ENCODE measurements around the gene DNAJC5G. TPM values are rescaled to one million over a fixed set of nuclear protein-coding genes. Genes with fewer than 3 reads are reported as not detected.
A peak's percentile ranks its signal among the peaks of the same experiment; 100 is the strongest.
"Not testable (repeated sequence)": the region's sequence is repeated elsewhere in the genome, so short reads cannot be mapped to it uniquely, and the experiment has no call there.

DNAJC5G gene
- total RNA-seq, 2 experiments from 2014 or later: 0.19 TPM; not detected in 1

- DNase-seq: no peak
- no peaks in the 10 kb centered on the region for H3K9me3 Mint-ChIP-seq
- ChIA-PET POLR2A (no interaction called here), CTCF (interaction anchor here (1.4 kb wide), 1 partner anchor 9 kb away, joined by 8 read pairs; no protein-coding TSS in a partner anchor)
- H3K27ac Mint-ChIP-seq: no peak overlapping the region
- no peaks in the 10 kb centered on the region for H3K4me1 Mint-ChIP-seq (ENCODE audit: low read depth)
- intact Hi-C loops (cut with micrococcal nuclease): no loop called here
- H3K27me3 Mint-ChIP-seq: peaks cover 11% of the 10 kb centered on the region
- no peak overlapping the region for H3K4me3 Mint-ChIP-seq
- no peaks in the 10 kb centered on the region for H3K36me3 Mint-ChIP-seq
Observed at GRCh38 chr2:27288610-27289009, 13.4 kb downstream of the DNAJC5G start.

- Mint-ChIP-seq H3K9me3 (no peaks in the 10 kb centered on the region), H3K27ac (no peak overlapping the region), H3K36me3 (no peaks in the 10 kb centered on the region), H3K4me1 (ENCODE audit: low read depth) (no peaks in the 10 kb centered on the region), H3K4me3 (no peak overlapping the region), H3K27me3 (peaks cover 11% of the 10 kb centered on the region)
- POLR2A ChIA-PET: no interaction called here
- no peak for DNase-seq
- CTCF ChIA-PET: interaction anchor here (0.9 kb wide), 1 partner anchor 10 kb away, joined by 3 read pairs; no protein-coding TSS in a partner anchor
- intact Hi-C loops (cut with micrococcal nuclease): no loop called here
Observed at GRCh38 chr2:27290549-27290948, 15.3 kb downstream of the DNAJC5G start.

GRCh38 chr2:27291865-27292264 is 16.6 kb downstream of the DNAJC5G start:
- Mint-ChIP-seq H3K27ac (no peak overlapping the region), H3K9me3 (no peaks in the 10 kb centered on the region), H3K27me3 (peaks cover 11% of the 10 kb centered on the region), H3K36me3 (no peaks in the 10 kb centered on the region), H3K4me3 (no peak overlapping the region), H3K4me1 (ENCODE audit: low read depth) (no peaks in the 10 kb centered on the region)
- POLR2A ChIA-PET: no interaction called here
- DNase-seq: no peak
- intact Hi-C loops (cut with micrococcal nuclease): no loop called here
- CTCF ChIA-PET: interaction anchor here (2.8 to 3.0 kb wide), 2 partner anchors 11 to 12 kb away, joined by 16 to 18 read pairs; no protein-coding TSS in a partner anchor

- DNase-seq: no peak
- intact Hi-C loops (cut with micrococcal nuclease): no loop called here
- Mint-ChIP-seq H3K9me3 (no peaks in the 10 kb centered on the region), H3K27ac (no peak overlapping the region), H3K4me1 (ENCODE audit: low read depth) (no peaks in the 10 kb centered on the region), H3K4me3 (no peak overlapping the region), H3K36me3 (no peaks in the 10 kb centered on the region), H3K27me3 (peaks cover 17% of the 10 kb centered on the region)
- POLR2A ChIA-PET: no interaction called here
- CTCF ChIA-PET: interaction anchor here (1.3 kb wide), 1 partner anchor 8 kb away, joined by 3 read pairs; no protein-coding TSS in a partner anchor
Observed at GRCh38 chr2:27294928-27295327, 19.7 kb downstream of the DNAJC5G start.

- ChIA-PET POLR2A (no interaction called here), CTCF (interaction anchor here (1.2 to 1.4 kb wide), 2 partner anchors 16 to 450 kb away, joined by 3 to 7 read pairs; no protein-coding TSS in a partner anchor)
- no peak overlapping the region for H3K4me3 Mint-ChIP-seq
- no peak for DNase-seq
- H3K4me1 Mint-ChIP-seq (ENCODE audit: low read depth): no peaks in the 10 kb centered on the region
- H3K27ac Mint-ChIP-seq: no peak overlapping the region
- H3K9me3 Mint-ChIP-seq: no peaks in the 10 kb centered on the region
- intact Hi-C loops (cut with micrococcal nuclease): no loop called here
- H3K36me3 Mint-ChIP-seq: no peaks in the 10 kb centered on the region
- peaks cover 17% of the 10 kb centered on the region for H3K27me3 Mint-ChIP-seq
Observed at GRCh38 chr2:27296481-27296880, 21.2 kb downstream of the DNAJC5G start.

- H3K4me3 Mint-ChIP-seq: no peak overlapping the region
- H3K9me3 Mint-ChIP-seq: no peaks in the 10 kb centered on the region
- no peaks in the 10 kb centered on the region for H3K4me1 Mint-ChIP-seq (ENCODE audit: low read depth)
- DNase-seq: no peak
- H3K27ac Mint-ChIP-seq: no peak overlapping the region
- ChIA-PET CTCF (interaction anchor here (1.4 kb wide), 1 partner anchor 17 kb away, joined by 7 read pairs; no protein-coding TSS in a partner anchor), POLR2A (no interaction called here)
- H3K36me3 Mint-ChIP-seq: no peaks in the 10 kb centered on the region
- intact Hi-C loops (cut with micrococcal nuclease): no loop called here
- H3K27me3 Mint-ChIP-seq: peaks cover 15% of the 10 kb centered on the region
Observed at GRCh38 chr2:27297195-27297594, 22.0 kb downstream of the DNAJC5G start.

- ChIA-PET CTCF (interaction anchor here (0.6 to 2.1 kb wide), 5 partner anchors 18 to 337 kb away, joined by 3 to 14 read pairs (median 4); no protein-coding TSS in a partner anchor), POLR2A (no interaction called here)
- H3K36me3 Mint-ChIP-seq: no peaks in the 10 kb centered on the region
- no peaks in the 10 kb centered on the region for H3K9me3 Mint-ChIP-seq
- intact Hi-C loops (cut with micrococcal nuclease): no loop called here
- H3K27me3 Mint-ChIP-seq: peaks cover 10% of the 10 kb centered on the region
- no peak for DNase-seq
- no peaks in the 10 kb centered on the region for H3K4me1 Mint-ChIP-seq (ENCODE audit: low read depth)
- no peak overlapping the region for H3K4me3 Mint-ChIP-seq
- H3K27ac Mint-ChIP-seq: no peak overlapping the region
Observed at GRCh38 chr2:27298391-27299080, 23.3 kb downstream of the DNAJC5G start.

- H3K4me3 Mint-ChIP-seq; H3K36me3 Mint-ChIP-seq; H3K9me3 Mint-ChIP-seq; DNase-seq; H3K27ac Mint-ChIP-seq; intact Hi-C loops (cut with micrococcal nuclease); POLR2A ChIA-PET; H3K4me1 Mint-ChIP-seq (ENCODE audit: low read depth): not testable (repeated sequence)
- H3K27me3 Mint-ChIP-seq: peaks cover 18% of the 10 kb centered on the region
- CTCF ChIA-PET: interaction anchor here (1.6 to 5.6 kb wide), 2 partner anchors 18 to 35 kb away, joined by 4 to 94 read pairs; partner anchors contain the start of gene TRIM54
Observed at GRCh38 chr2:27300606-27301005, 25.4 kb downstream of the DNAJC5G start.

- H3K27me3 Mint-ChIP-seq: peaks cover 27% of the 10 kb centered on the region
- intact Hi-C loops (cut with micrococcal nuclease): loop anchor here (1.0 kb wide), 3 partner anchors 53 to 342 kb away; no protein-coding TSS in a partner anchor
- peak; percentile 48 for DNase-seq
- peak overlapping the region; percentile 55 for H3K4me3 Mint-ChIP-seq
- POLR2A ChIA-PET: interaction anchor here (0.5 to 1.4 kb wide), 4 partner anchors 19 to 626 kb away, joined by 3 to 10 read pairs (median 4); partner anchors contain the start of gene MPV17
- peaks cover under 1% of the 10 kb centered on the region for H3K36me3 Mint-ChIP-seq
- no peak overlapping the region for H3K27ac Mint-ChIP-seq
- CTCF ChIA-PET: interaction anchor here (0.6 to 5.6 kb wide), 58 partner anchors 8 to 907 kb away, joined by 3 to 94 read pairs (median 4); partner anchors contain the start of genes ABHD1, ATRAID, MPV17 and PPM1G
- H3K4me1 Mint-ChIP-seq (ENCODE audit: low read depth): peaks cover 8% of the 10 kb centered on the region
- no peaks in the 10 kb centered on the region for H3K9me3 Mint-ChIP-seq
Observed at GRCh38 chr2:27303093-27304025, 28.1 kb downstream of the DNAJC5G start.

- peaks cover 8% of the 10 kb centered on the region for H3K4me1 Mint-ChIP-seq (ENCODE audit: low read depth)
- CTCF ChIA-PET: interaction anchor here (0.6 to 5.6 kb wide), 5 partner anchors 15 to 908 kb away, joined by 3 to 94 read pairs (median 9); partner anchors contain the start of gene TRIM54
- H3K9me3 Mint-ChIP-seq: no peaks in the 10 kb centered on the region
- intact Hi-C loops (cut with micrococcal nuclease): no loop called here
- no peak overlapping the region for H3K27ac Mint-ChIP-seq
- peaks cover 11% of the 10 kb centered on the region for H3K36me3 Mint-ChIP-seq
- H3K27me3 Mint-ChIP-seq: peaks cover 20% of the 10 kb centered on the region
- H3K4me3 Mint-ChIP-seq: no peak overlapping the region
- POLR2A ChIA-PET: interaction anchor here (1.4 kb wide), 1 partner anchor 18 kb away, joined by 3 read pairs; the partner anchor contains the start of gene MPV17
- DNase-seq: no peak
Observed at GRCh38 chr2:27304488-27305240, 29.4 kb downstream of the DNAJC5G start.

GRCh38 chr2:27305516-27305915 is 30.3 kb downstream of the DNAJC5G start:
- Mint-ChIP-seq H3K27ac (no peak overlapping the region), H3K36me3 (peaks cover 16% of the 10 kb centered on the region), H3K9me3 (no peaks in the 10 kb centered on the region), H3K27me3 (peaks cover 20% of the 10 kb centered on the region), H3K4me3 (no peak overlapping the region), H3K4me1 (ENCODE audit: low read depth) (peaks cover 8% of the 10 kb centered on the region)
- POLR2A ChIA-PET: interaction anchor here (1.4 kb wide), 1 partner anchor 18 kb away, joined by 3 read pairs; the partner anchor contains the start of gene MPV17
- no peak for DNase-seq
- CTCF ChIA-PET: interaction anchor here (1.0 to 5.6 kb wide), 2 partner anchors 23 to 462 kb away, joined by 3 to 94 read pairs; partner anchors contain the start of gene TRIM54
- intact Hi-C loops (cut with micrococcal nuclease): no loop called here
